Measurements from ENCODE around the gene RIN3. TPM values are rescaled to one million over a fixed set of nuclear protein-coding genes. Genes with fewer than 3 reads are reported as not detected.
A peak's percentile ranks its signal among the peaks of the same experiment; 100 is the strongest.

RIN3 gene
- total RNA-seq, 1 experiment from 2014 or later = 10.9 TPM

- in situ Hi-C loops (cut with HindIII; ENCODE audit: low pct_unique_long_range_greater_than_20kb, low sequenced_read_pairs) (no loop called here), intact Hi-C loops (cut with micrococcal nuclease; ENCODE audit: unreplicated experiment) (no loop called here)
- ATAC-seq (no peak), DNase-seq (ENCODE audit: low read depth, low spot score) (no peak)
- H3K27ac ChIP-seq (ENCODE audit: low read length) = peak overlapping the region; percentile 39
- ChIA-PET POLR2A (no interaction called here), CTCF (interaction anchor here (0.6 kb wide), 1 partner anchor 1432 kb away, joined by 3 read pairs; no protein-coding TSS in a partner anchor)
- H3K36me3 ChIP-seq (ENCODE audit: control insufficient read depth, insufficient read depth, low read length) = no peaks in the 10 kb centered on the region
- H3K9me3 ChIP-seq (ENCODE audit: control insufficient read depth, insufficient read depth, low read depth, low read length) = no peaks in the 10 kb centered on the region
- H3K27me3 ChIP-seq (ENCODE audit: control insufficient read depth, insufficient read depth, low read length) = no peaks in the 10 kb centered on the region
- TF ChIP-seq TCF7L2 (IDR thresholded peaks at IDR 0.05; ENCODE audit: low read depth, low read length) = no peak
- no peak for TF ChIP-seq REST (IDR thresholded peaks at IDR 0.05; ENCODE audit: insufficient read depth in 1 of 2, low read depth in 2 of 2, low read length in 1 of 2)
- TF ChIP-seq SIN3A (IDR thresholded peaks at IDR 0.05; ENCODE audit: borderline replicate concordance, insufficient read depth, low read depth, low read length) = no peak
- TF ChIP-seq POLR2AphosphoS5 (IDR thresholded peaks at IDR 0.05; ENCODE audit: low read depth, low read length) = no peak
- BruUV-seq (replicated peaks) = no TSS peak
- H3K4me3 ChIP-seq (ENCODE audit: low read depth in 2 of 2, low read length in 2 of 2) = no peak overlapping the region
- H3K4me1 ChIP-seq (ENCODE audit: control insufficient read depth, insufficient read depth, low read length) = peaks cover 7% of the 10 kb centered on the region
Measured at GRCh38 chr14:92510972-92511371, 2.6 kb upstream of the RIN3 start.

DNA sequence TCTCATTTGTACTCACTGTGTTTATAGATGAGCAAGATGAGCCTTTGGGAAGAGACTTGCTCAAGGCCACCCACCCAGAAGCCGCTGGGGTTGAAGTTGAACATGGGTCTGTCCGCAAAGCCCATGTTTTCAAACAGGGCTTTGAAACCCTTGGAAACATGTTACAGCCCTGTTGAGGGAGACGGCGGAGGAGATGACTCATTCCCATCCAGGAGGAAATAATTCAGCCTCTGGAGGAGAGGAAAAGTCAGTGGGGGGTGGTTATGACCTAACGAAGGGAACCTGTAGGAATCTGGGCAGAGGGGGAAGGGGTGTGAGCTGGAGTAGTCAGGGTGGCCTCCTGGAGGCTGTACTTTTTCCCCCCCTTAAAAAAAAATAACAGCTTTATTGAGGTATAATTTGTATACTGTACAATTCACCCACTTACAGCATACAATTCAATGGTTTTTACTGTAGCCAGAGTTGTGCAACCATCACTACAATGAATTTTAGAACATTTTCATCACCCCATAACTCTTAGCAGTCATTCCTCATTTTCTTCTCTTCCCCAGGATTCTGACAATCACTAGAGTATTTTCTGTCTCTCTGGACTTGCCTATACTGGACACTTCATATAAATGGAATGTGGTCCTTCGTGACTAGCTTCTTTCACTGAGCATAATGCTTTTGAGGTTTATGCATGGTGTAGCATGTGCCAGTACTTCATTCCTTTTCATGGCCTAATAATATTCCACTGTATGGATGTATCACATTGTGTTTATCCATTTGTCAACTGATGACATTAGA, 1.9 kb upstream of the RIN3 start:
- Histone ChIP-seq H3K27ac (ENCODE audit: low read length) (peak overlapping the region; percentile 39; the same call in 1 of the 2 replicates), H3K4me3 (ENCODE audit: low read depth in 2 of 2, low read length in 2 of 2) (no peak overlapping the region), H3K9me3 (ENCODE audit: control insufficient read depth, insufficient read depth, low read depth, low read length) (no peaks in the 10 kb centered on the region), H3K27me3 (ENCODE audit: control insufficient read depth, insufficient read depth, low read length) (no peaks in the 10 kb centered on the region), H3K4me1 (ENCODE audit: control insufficient read depth, insufficient read depth, low read length) (peaks cover 7% of the 10 kb centered on the region), H3K36me3 (ENCODE audit: control insufficient read depth, insufficient read depth, low read length) (no peaks in the 10 kb centered on the region)
- ATAC-seq (peak; percentile 74), DNase-seq (ENCODE audit: low read depth, low spot score) (peak; percentile 48)
- ChIA-PET CTCF (no interaction called here), POLR2A (no interaction called here)
- BruUV-seq (replicated peaks) = no TSS peak
- intact Hi-C loops (cut with micrococcal nuclease; ENCODE audit: unreplicated experiment) = no loop called here
- in situ Hi-C loops (cut with HindIII; ENCODE audit: low pct_unique_long_range_greater_than_20kb, low sequenced_read_pairs) = no loop called here
- TF ChIP-seq SIN3A (IDR thresholded peaks at IDR 0.05; ENCODE audit: borderline replicate concordance, insufficient read depth, low read depth, low read length) = no peak
- TF ChIP-seq REST (IDR thresholded peaks at IDR 0.05; ENCODE audit: insufficient read depth in 1 of 2, low read depth in 2 of 2, low read length in 1 of 2) = no peak
- no peak for TF ChIP-seq TCF7L2 (IDR thresholded peaks at IDR 0.05; ENCODE audit: low read depth, low read length)
- no peak for TF ChIP-seq POLR2AphosphoS5 (IDR thresholded peaks at IDR 0.05; ENCODE audit: low read depth, low read length)
- TF ChIP-seq, protein P1, sequence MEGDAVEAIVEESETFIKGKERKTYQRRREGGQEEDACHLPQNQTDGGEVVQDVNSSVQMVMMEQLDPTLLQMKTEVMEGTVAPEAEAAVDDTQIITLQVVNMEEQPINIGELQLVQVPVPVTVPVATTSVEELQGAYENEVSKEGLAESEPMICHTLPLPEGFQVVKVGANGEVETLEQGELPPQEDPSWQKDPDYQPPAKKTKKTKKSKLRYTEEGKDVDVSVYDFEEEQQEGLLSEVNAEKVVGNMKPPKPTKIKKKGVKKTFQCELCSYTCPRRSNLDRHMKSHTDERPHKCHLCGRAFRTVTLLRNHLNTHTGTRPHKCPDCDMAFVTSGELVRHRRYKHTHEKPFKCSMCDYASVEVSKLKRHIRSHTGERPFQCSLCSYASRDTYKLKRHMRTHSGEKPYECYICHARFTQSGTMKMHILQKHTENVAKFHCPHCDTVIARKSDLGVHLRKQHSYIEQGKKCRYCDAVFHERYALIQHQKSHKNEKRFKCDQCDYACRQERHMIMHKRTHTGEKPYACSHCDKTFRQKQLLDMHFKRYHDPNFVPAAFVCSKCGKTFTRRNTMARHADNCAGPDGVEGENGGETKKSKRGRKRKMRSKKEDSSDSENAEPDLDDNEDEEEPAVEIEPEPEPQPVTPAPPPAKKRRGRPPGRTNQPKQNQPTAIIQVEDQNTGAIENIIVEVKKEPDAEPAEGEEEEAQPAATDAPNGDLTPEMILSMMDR (IDR thresholded peaks at IDR 0.05) = no peak

All from Panc1 (cell line).